Progenitor cell of endocrine pancreas (in vitro differentiated cells): ENCODE data around the gene PHACTR4. TPM values are rescaled to one million over a fixed set of nuclear protein-coding genes. Genes with fewer than 3 reads are reported as not detected.
"Not testable (repeated sequence)": the region's sequence is repeated elsewhere in the genome, so short reads cannot be mapped to it uniquely, and the experiment has no call there.

Experiments
- DNase-seq: peaks from one replicate; pipeline ENCODE4 v3.0.0; 2021; ENCODE audit warnings: low spot score; ENCODE audit not compliant: unreplicated experiment
- H3K27ac Mint-ChIP-seq: 2 replicates; pipeline ENCODE4 v1.8.0; 2021; ENCODE audit warnings: mild to moderate bottlenecking, moderate library complexity, mixed read lengths
- H3K27me3 Mint-ChIP-seq: 2 replicates; pipeline ENCODE4 v1.8.0; 2021; ENCODE audit warnings: mixed read lengths
- H3K36me3 Mint-ChIP-seq: 2 replicates; pipeline ENCODE4 v1.8.0; 2022; ENCODE audit warnings: mixed read lengths; ENCODE audit not compliant: insufficient read depth
- H3K4me1 Mint-ChIP-seq: 2 replicates; pipeline ENCODE4 v1.8.0; 2021; ENCODE audit warnings: low read depth, mixed read lengths
- H3K4me3 Mint-ChIP-seq: 2 replicates; pipeline ENCODE4 v1.8.0; 2021; ENCODE audit warnings: low read depth, mild to moderate bottlenecking, moderate library complexity, mixed read lengths
- H3K9me3 Mint-ChIP-seq: 2 replicates; pipeline ENCODE4 v1.8.0; 2021; ENCODE audit warnings: low read depth, mixed read lengths
- CTCF ChIP-seq: fragments of 200-600 bp; sonication (generic); IDR thresholded peaks from one replicate; pipeline ENCODE4 v1.5.0; 2021; ENCODE audit warnings: antibody characterized with exemption, mild to moderate bottlenecking; ENCODE audit not compliant: unreplicated experiment
- total RNA-seq: library from RNA; stranded (reverse); gene quantifications from 2 replicates; pipeline ENCODE4 v1.2.1, GENCODE V29; 2021

The PHACTR4 gene
- total RNA-seq, 1 donor from 2014 or later = 80.6 TPM

DNA sequence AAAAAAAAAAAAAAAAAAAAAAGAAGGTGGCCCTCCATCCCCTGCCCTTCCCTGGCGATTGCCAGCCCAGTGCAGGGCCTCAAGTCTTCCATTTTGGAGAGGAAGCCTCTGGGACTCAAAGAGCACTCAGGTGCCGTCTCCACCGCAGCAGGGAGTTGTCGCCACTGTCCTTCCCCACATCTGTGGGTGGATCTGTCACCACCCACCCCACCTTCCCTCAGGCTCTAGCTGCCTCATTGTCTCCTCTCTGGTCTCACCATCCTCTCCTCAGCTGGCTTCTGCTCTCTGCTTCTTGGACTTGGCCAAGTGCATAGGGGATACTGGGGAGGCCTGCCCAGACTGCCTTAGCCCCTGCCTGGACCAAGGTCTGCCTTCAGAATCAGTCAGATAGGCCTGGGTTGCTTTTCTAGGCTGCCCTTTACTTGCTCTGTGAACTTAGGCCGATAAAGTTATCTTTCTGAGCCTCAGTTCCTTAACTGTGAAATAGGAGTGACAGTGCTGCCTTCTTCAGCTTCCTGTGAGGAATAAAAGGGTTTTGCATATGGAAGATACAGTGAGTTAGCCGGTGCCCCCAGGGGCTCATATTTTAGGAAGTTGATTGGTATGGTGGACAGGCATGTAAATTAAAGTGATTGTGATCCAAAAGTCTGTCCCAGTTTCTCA lies 152.1 kb downstream of the PHACTR4 start:
- H3K36me3 Mint-ChIP-seq = peaks cover 12% of the 10 kb centered on the region
- H3K4me3 Mint-ChIP-seq = no peak overlapping the region
- TF ChIP-seq CTCF = no peak
- H3K27me3 Mint-ChIP-seq = no peaks in the 10 kb centered on the region
- H3K27ac Mint-ChIP-seq = peak overlapping the region; percentile 51
- peaks cover 51% of the 10 kb centered on the region for H3K4me1 Mint-ChIP-seq
- DNase-seq = no peak
- no peaks in the 10 kb centered on the region for H3K9me3 Mint-ChIP-seq

GRCh38 chr1:28522537-28522936 lies 153.0 kb downstream of the PHACTR4 start:
- not testable (repeated sequence) for H3K27ac Mint-ChIP-seq, H3K27me3 Mint-ChIP-seq, DNase-seq, H3K4me3 Mint-ChIP-seq, H3K9me3 Mint-ChIP-seq
- H3K4me1 Mint-ChIP-seq = peaks cover 51% of the 10 kb centered on the region
- peaks cover 12% of the 10 kb centered on the region for H3K36me3 Mint-ChIP-seq

GRCh38 chr1:28525002-28525642 lies 155.6 kb downstream of the PHACTR4 start:
- Mint-ChIP-seq H3K4me1 (peaks cover 38% of the 10 kb centered on the region), H3K36me3 (peaks cover 12% of the 10 kb centered on the region), H3K4me3 (peak overlapping the region; percentile 44), H3K27ac (peak overlapping the region; percentile 92)
- DNase-seq, H3K27me3 Mint-ChIP-seq, H3K9me3 Mint-ChIP-seq: not testable (repeated sequence)

DNA sequence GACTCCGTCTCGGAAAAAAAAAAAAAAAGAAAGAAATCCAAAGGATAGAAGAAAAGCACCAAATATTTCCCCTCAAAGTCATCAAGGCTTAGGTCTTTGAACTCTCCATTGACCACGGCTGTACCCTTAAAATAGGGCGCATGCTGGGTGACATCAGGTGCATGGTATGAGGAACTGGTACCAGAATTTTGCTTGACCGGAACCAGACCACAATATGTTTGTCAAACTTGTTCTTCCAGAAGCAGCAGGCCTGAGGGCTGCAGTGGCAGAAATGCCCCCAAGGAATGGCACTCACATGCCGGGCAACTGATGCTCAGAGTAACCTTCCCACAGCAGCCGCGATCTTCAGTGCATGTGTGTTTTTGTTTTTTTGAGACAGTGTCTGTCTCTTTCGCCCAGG lies 157.3 kb downstream of the PHACTR4 start:
- Mint-ChIP-seq H3K9me3 (no peaks in the 10 kb centered on the region), H3K27ac (no peak overlapping the region), H3K4me3 (no peak overlapping the region), H3K27me3 (no peaks in the 10 kb centered on the region), H3K36me3 (peaks cover 18% of the 10 kb centered on the region), H3K4me1 (peaks cover 29% of the 10 kb centered on the region)
- DNase-seq = no peak
- no peak for TF ChIP-seq CTCF

DNA sequence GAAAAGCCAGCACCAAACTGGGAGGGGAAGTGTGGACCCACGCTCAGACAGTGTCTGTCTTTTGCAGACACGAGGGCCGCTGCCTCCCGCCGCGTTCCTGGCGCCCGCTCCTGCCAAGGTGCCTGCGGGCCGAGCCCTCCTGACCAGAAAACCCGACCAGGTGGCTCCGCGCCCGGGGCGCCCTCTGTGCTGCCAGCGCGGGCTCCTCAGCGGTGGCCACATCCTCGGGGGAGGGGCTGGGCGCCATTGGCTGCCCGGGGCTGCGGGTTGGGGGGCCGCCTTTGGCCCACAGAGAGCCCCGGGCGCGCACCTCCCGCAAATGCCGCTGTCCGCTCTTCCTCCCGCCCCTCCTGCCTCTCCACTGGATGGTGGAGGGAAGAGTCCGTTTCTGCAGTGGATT lies 160.9 kb downstream of the PHACTR4 start:
- Mint-ChIP-seq H3K27me3 (no peaks in the 10 kb centered on the region), H3K9me3 (no peaks in the 10 kb centered on the region), H3K4me1 (peaks cover 8% of the 10 kb centered on the region)

GRCh38 chr1:28534671-28535070 lies 165.1 kb downstream of the PHACTR4 start:
- H3K27me3 Mint-ChIP-seq = no peaks in the 10 kb centered on the region
- H3K4me3 Mint-ChIP-seq = no peak overlapping the region
- no peak for TF ChIP-seq CTCF
- no peaks in the 10 kb centered on the region for H3K9me3 Mint-ChIP-seq
- no peak for DNase-seq
- no peak overlapping the region for H3K27ac Mint-ChIP-seq
- H3K36me3 Mint-ChIP-seq = peaks cover 25% of the 10 kb centered on the region
- H3K4me1 Mint-ChIP-seq = no peaks in the 10 kb centered on the region

More for the DNA sequence above, 160.9 kb downstream of the PHACTR4 start:
- H3K36me3 Mint-ChIP-seq = peaks cover 17% of the 10 kb centered on the region
- no peak overlapping the region for H3K27ac Mint-ChIP-seq
- TF ChIP-seq CTCF = no peak
- no peak for DNase-seq
- no peak overlapping the region for H3K4me3 Mint-ChIP-seq
